ENCODE results near the gene BDH1. TPM values are rescaled to one million over a fixed set of nuclear protein-coding genes. Genes with fewer than 3 reads are reported as not detected.

Gene BDH1
- total RNA-seq, 1 donor from 2014 or later: 4.7 TPM

DNA sequence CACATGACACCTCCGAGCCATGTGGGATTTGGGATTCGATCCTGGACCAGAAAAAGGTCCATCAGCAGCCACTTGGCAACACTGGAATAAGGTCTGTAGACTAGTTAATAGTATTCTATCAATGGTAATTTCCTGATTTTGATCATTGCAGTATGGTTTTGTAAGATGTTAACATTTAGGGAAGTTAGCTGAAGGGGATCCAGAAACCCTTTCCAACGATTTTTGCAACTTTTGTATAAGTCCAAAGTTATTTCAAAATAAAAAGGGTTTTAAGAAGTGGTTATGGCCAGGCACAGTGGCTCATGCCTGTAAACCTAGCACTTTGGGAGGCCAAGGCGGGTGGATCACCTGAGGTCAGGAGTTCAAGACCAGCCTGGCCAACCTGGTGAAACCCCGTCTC, 10.2 kb downstream of the BDH1 start:
- Mint-ChIP-seq H3K27ac (ENCODE audit: unreplicated experiment) (no peak overlapping the region), H3K4me1 (ENCODE audit: unreplicated experiment) (peaks cover 8% of the 10 kb centered on the region), H3K27me3 (ENCODE audit: unreplicated experiment) (no peaks in the 10 kb centered on the region), H3K4me3 (ENCODE audit: unreplicated experiment) (no peak overlapping the region), H3K36me3 (ENCODE audit: low read depth, unreplicated experiment) (no peaks in the 10 kb centered on the region), H3K9me3 (ENCODE audit: unreplicated experiment) (no peaks in the 10 kb centered on the region)
- DNase-seq (ENCODE audit: low spot score): no peak
- TF ChIP-seq CTCF (IDR thresholded peaks at IDR 0.05; ENCODE audit: unreplicated experiment): no peak

- TF ChIP-seq CTCF (IDR thresholded peaks at IDR 0.05; ENCODE audit: unreplicated experiment): no peak
- Mint-ChIP-seq H3K9me3 (ENCODE audit: unreplicated experiment) (no peaks in the 10 kb centered on the region), H3K4me1 (ENCODE audit: unreplicated experiment) (peaks cover 8% of the 10 kb centered on the region), H3K27ac (ENCODE audit: unreplicated experiment) (no peak overlapping the region), H3K27me3 (ENCODE audit: unreplicated experiment) (no peaks in the 10 kb centered on the region), H3K36me3 (ENCODE audit: low read depth, unreplicated experiment) (no peaks in the 10 kb centered on the region), H3K4me3 (ENCODE audit: unreplicated experiment) (no peak overlapping the region)
- no peak for DNase-seq (ENCODE audit: low spot score)
Measured at GRCh38 chr3:197545101-197545500, 10.7 kb downstream of the BDH1 start.

- Mint-ChIP-seq H3K27me3 (ENCODE audit: unreplicated experiment) (no peaks in the 10 kb centered on the region), H3K27ac (ENCODE audit: unreplicated experiment) (no peak overlapping the region), H3K4me3 (ENCODE audit: unreplicated experiment) (no peak overlapping the region), H3K36me3 (ENCODE audit: low read depth, unreplicated experiment) (no peaks in the 10 kb centered on the region), H3K4me1 (ENCODE audit: unreplicated experiment) (peaks cover 8% of the 10 kb centered on the region), H3K9me3 (ENCODE audit: unreplicated experiment) (no peaks in the 10 kb centered on the region)
- TF ChIP-seq CTCF (IDR thresholded peaks at IDR 0.05; ENCODE audit: unreplicated experiment): no peak
- no peak for DNase-seq (ENCODE audit: low spot score)
Measured at GRCh38 chr3:197542741-197543454, 12.9 kb downstream of the BDH1 start.

GRCh38 chr3:197541756-197542539, 13.8 kb downstream of the BDH1 start:
- H3K27me3 Mint-ChIP-seq (ENCODE audit: unreplicated experiment): no peaks in the 10 kb centered on the region
- peak overlapping the region; percentile 42 for H3K4me3 Mint-ChIP-seq (ENCODE audit: unreplicated experiment)
- peaks cover 6% of the 10 kb centered on the region for H3K4me1 Mint-ChIP-seq (ENCODE audit: unreplicated experiment)
- H3K36me3 Mint-ChIP-seq (ENCODE audit: low read depth, unreplicated experiment): no peaks in the 10 kb centered on the region
- DNase-seq (ENCODE audit: low spot score): peak; percentile 41
- H3K9me3 Mint-ChIP-seq (ENCODE audit: unreplicated experiment): no peaks in the 10 kb centered on the region
- H3K27ac Mint-ChIP-seq (ENCODE audit: unreplicated experiment): no peak overlapping the region
- no peak for TF ChIP-seq CTCF (IDR thresholded peaks at IDR 0.05; ENCODE audit: unreplicated experiment)

DNA sequence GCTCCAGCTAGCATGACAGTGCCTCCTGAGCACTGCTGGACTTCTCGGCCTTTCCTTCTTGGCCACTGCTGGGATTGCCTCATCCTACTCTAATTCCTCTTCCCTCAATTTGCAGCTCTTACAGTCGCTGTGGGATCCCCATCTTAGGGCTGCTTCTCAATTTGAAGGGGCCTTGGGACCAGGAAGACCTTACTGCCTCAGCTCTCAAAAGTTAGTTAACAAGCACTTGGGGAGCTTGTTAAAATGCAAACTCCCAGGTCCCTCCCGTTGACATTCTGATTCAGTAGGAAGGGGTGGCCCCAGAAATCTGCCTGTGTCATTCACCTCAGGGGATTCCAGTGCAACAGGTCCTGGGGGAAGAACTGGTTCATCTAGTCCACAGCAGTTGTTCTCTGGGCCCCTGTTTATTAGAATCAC, 14.8 kb downstream of the BDH1 start:
- TF ChIP-seq CTCF (IDR thresholded peaks at IDR 0.05; ENCODE audit: unreplicated experiment): no peak
- Mint-ChIP-seq H3K36me3 (ENCODE audit: low read depth, unreplicated experiment) (no peaks in the 10 kb centered on the region), H3K9me3 (ENCODE audit: unreplicated experiment) (no peaks in the 10 kb centered on the region), H3K4me1 (ENCODE audit: unreplicated experiment) (peaks cover 6% of the 10 kb centered on the region), H3K27ac (ENCODE audit: unreplicated experiment) (no peak overlapping the region), H3K4me3 (ENCODE audit: unreplicated experiment) (no peak overlapping the region), H3K27me3 (ENCODE audit: unreplicated experiment) (no peaks in the 10 kb centered on the region)
- DNase-seq (ENCODE audit: low spot score): no peak
